ENCODE results near the gene RAD52.

GRCh38 chr12:989051-989450, 39.6 kb upstream of the RAD52 start:
- no peak for TF ChIP-seq ZNF317 (CRISPR knock-in tag; IDR thresholded peaks at IDR 0.05; ENCODE audit: borderline replicate concordance, low read depth)
- no peak for TF ChIP-seq CTCF (IDR thresholded peaks at IDR 0.05)
- no peak for TF ChIP-seq CBFB (CRISPR knock-in tag; IDR thresholded peaks at IDR 0.05; ENCODE audit: low read depth)
- TF ChIP-seq ESRRA (CRISPR knock-in tag; IDR thresholded peaks at IDR 0.05; ENCODE audit: borderline replicate concordance): no peak
- TF ChIP-seq SMAD4 (CRISPR knock-in tag; IDR thresholded peaks at IDR 0.05): no peak
- TF ChIP-seq E2F4 (CRISPR knock-in tag; IDR thresholded peaks at IDR 0.05; ENCODE audit: borderline replicate concordance, low read depth): no peak
- no peak for TF ChIP-seq ZNF416 (CRISPR knock-in tag; IDR thresholded peaks at IDR 0.05)
- TF ChIP-seq MAX (CRISPR knock-in tag; IDR thresholded peaks at IDR 0.05): no peak

Data from WTC11 (cell line).